K562 (cell line): ENCODE results near the gene PFN3. TPM values are rescaled to one million over a fixed set of nuclear protein-coding genes. Genes with fewer than 3 reads are reported as not detected.

Experiments used
- CHD1 ChIP-seq: fragments of 200-600 bp; sonication (generic); IDR thresholded peaks from one replicate; pipeline ENCODE4 v1.6.1; 2012; ENCODE audit warnings: mild to moderate bottlenecking, moderate library complexity, low read length, inconsistent platforms
- FOXA3 ChIP-seq, 2 experiments: fragments of 450-650 bp in 1 of 2; sonication (generic) in 1 of 2; formaldehyde crosslinking; IDR thresholded peaks in 1 of 2; conservative IDR thresholded peaks in 1 of 2; 2 replicates each; pipeline versions ENCODE4 v1.4.0 to v1.8.0; 2020 to 2022; ENCODE audit warnings: mild to moderate bottlenecking in 2 of 2, missing genetic modification reagents in 1 of 2
- MAX ChIP-seq: sonication (generic); formaldehyde crosslinking; IDR thresholded peaks from 2 replicates; pipeline ENCODE4 v1.9.0; 2022; ENCODE audit warnings: mild to moderate bottlenecking, missing genetic modification reagents
- NR0B1 ChIP-seq: fragments of 450-650 bp; IDR thresholded peaks from one replicate; pipeline ENCODE4 v1.6.1; 2018; ENCODE audit warnings: mild to moderate bottlenecking, moderate library complexity; ENCODE audit not compliant: partially characterized antibody
- RNF219 ChIP-seq: fragments of 250-450 bp; sonication (Bioruptor Pico); IDR thresholded peaks from 2 replicates; pipeline ENCODE4 v1.5.0; 2022; ENCODE audit warnings: mild to moderate bottlenecking
- ZNF655 ChIP-seq: fragments of 250-450 bp; sonication (Bioruptor Pico); IDR thresholded peaks from 2 replicates; pipeline ENCODE4 v1.5.0; 2021
- polyA plus RNA-seq, 8 experiments: library from polyadenylated mRNA; depleted of rRNA in 4 of 8; stranded (reverse) in 5 of 8; unstranded in 3 of 8; fragments of >200 nt; fragmentation: Nextera tagmentation in 2 of 8; fragmentation: Illumina TruSeq in 1 of 8; extraction: Ambion mirVana in 2 of 8; extraction: Trizol in 1 of 8; gene quantifications; 2 replicates each; pipeline versions ENCODE4 v1.2.1 to v1.2.3, GENCODE V29; 2011 to 2014; ENCODE audit warnings: inconsistent platforms in 1 of 8, missing spikeins in 1 of 8
- total RNA-seq, 7 experiments: library from RNA; depleted of rRNA in 6 of 7; stranded (reverse); fragments of >200 nt in 6 of 7; fragmentation: Illumina TruSeq in 2 of 7; extraction: Trizol in 2 of 7; gene quantifications; 2 replicates each; pipeline versions ENCODE4 v1.2.1 to v1.2.3, GENCODE V29; 2011 to 2021; ENCODE audit warnings: low replicate concordance in 1 of 7

PFN3 gene
- total and polyA plus RNA-seq, 9 of the 15 experiments (the other 6 are each of a cell fraction or from before 2014, with no cell fraction given) = not detected

GRCh38 chr5:177350776-177351391 is 49.6 kb downstream of the PFN3 start (continued):
- TF ChIP-seq MAX (CRISPR knock-in tag) (peak; percentile 46; the same call in 1 of the 2 replicates), FOXA3 (CRISPR knock-in tag; conservative IDR thresholded peaks at IDR 0.05 in 1 of 2, IDR thresholded peaks at IDR 0.05 in 1 of 2) (0 out of 4 replicates have a peak, but pooled peaks of 1 of the 2 experiments have one; percentile 35), CHD1 (peak; percentile 67), RNF219 (no peak), ZNF655 (CRISPR knock-in tag) (no peak), NR0B1 (no peak)

Other genes with a start within 250 kb of the PFN3 start
Only the 7 nearest of the 16 such genes appear.
- gene LMAN2, start 49.0 kb downstream of the PFN3 start, total RNA-seq (2014; rRNA removed) = 200 and 216 TPM in 2 replicates
- 69.3 and 110 TPM in 2 replicates for gene LMAN2, start 49.0 kb downstream of the PFN3 start, total RNA-seq (2014; rRNA removed; fragmentation: Illumina TruSeq; extraction: Trizol)
- 179 and 196 TPM in 2 replicates for gene LMAN2, start 49.0 kb downstream of the PFN3 start, total RNA-seq (2015; rRNA removed; fragmentation: Illumina TruSeq; extraction: Trizol)
- gene LMAN2, start 49.0 kb downstream of the PFN3 start, total RNA-seq (2021) = 130 and 136 TPM in 2 replicates
- gene LMAN2, start 49.0 kb downstream of the PFN3 start, polyA plus RNA-seq (2011; rRNA removed) = 119 and 150 TPM in 2 replicates
- 241 and 254 TPM in 2 replicates for gene LMAN2, start 49.0 kb downstream of the PFN3 start, polyA plus RNA-seq (2014; fragmentation: Illumina TruSeq; extraction: Trizol)
- gene LMAN2, start 49.0 kb downstream of the PFN3 start, polyA plus RNA-seq (2014; fragmentation: Nextera tagmentation; extraction: Ambion mirVana) = 1 to 10 TPM; 2.7 to 8.5 TPM
- 196 and 235 TPM in 2 replicates for gene LMAN2, start 49.0 kb downstream of the PFN3 start, polyA plus RNA-seq (2014; rRNA removed)
- 63.1 and 86.1 TPM in 2 replicates for gene RGS14, start 42.7 kb downstream of the PFN3 start, total RNA-seq (2014; rRNA removed)
- gene RGS14, start 42.7 kb downstream of the PFN3 start, total RNA-seq (2014; rRNA removed; fragmentation: Illumina TruSeq; extraction: Trizol) = 6.3 and 10.5 TPM in 2 replicates
- 34.5 and 38.8 TPM in 2 replicates for gene RGS14, start 42.7 kb downstream of the PFN3 start, total RNA-seq (2015; rRNA removed; fragmentation: Illumina TruSeq; extraction: Trizol)
- 50.3 and 55.4 TPM in 2 replicates for gene RGS14, start 42.7 kb downstream of the PFN3 start, total RNA-seq (2021)
- gene RGS14, start 42.7 kb downstream of the PFN3 start, polyA plus RNA-seq (2011; rRNA removed) = 21.2 and 40.8 TPM in 2 replicates
- 42.0 and 46.3 TPM in 2 replicates for gene RGS14, start 42.7 kb downstream of the PFN3 start, polyA plus RNA-seq (2014; fragmentation: Illumina TruSeq; extraction: Trizol)
- gene RGS14, start 42.7 kb downstream of the PFN3 start, polyA plus RNA-seq (2014; fragmentation: Nextera tagmentation; extraction: Ambion mirVana) = 1 to 10 TPM in 1 of 2 experiments, under 1 TPM in 1; 0.28 to 1.3 TPM
- gene RGS14, start 42.7 kb downstream of the PFN3 start, polyA plus RNA-seq (2014; rRNA removed) = 75.9 and 101 TPM in 2 replicates
- not detected in 2 replicates for gene SLC34A1, start 16.2 kb downstream of the PFN3 start, total RNA-seq (2014; rRNA removed)
- gene SLC34A1, start 16.2 kb downstream of the PFN3 start, total RNA-seq (2014; rRNA removed; fragmentation: Illumina TruSeq; extraction: Trizol) = not detected in 2 replicates
- gene SLC34A1, start 16.2 kb downstream of the PFN3 start, total RNA-seq (2015; rRNA removed; fragmentation: Illumina TruSeq; extraction: Trizol) = not detected in 2 replicates
- not detected in 2 replicates for gene SLC34A1, start 16.2 kb downstream of the PFN3 start, total RNA-seq (2021)
- not detected in 2 replicates for gene SLC34A1, start 16.2 kb downstream of the PFN3 start, polyA plus RNA-seq (2011; rRNA removed)
- gene SLC34A1, start 16.2 kb downstream of the PFN3 start, polyA plus RNA-seq (2014; fragmentation: Illumina TruSeq; extraction: Trizol) = not detected in 2 replicates
- gene SLC34A1, start 16.2 kb downstream of the PFN3 start, polyA plus RNA-seq (2014; fragmentation: Nextera tagmentation; extraction: Ambion mirVana) = not detected
- not detected in 2 replicates for gene SLC34A1, start 16.2 kb downstream of the PFN3 start, polyA plus RNA-seq (2014; rRNA removed)
- gene F12, start 8.9 kb upstream of the PFN3 start, total RNA-seq (2014; rRNA removed) = 13.8 and 23.9 TPM in 2 replicates
- 0.80 and 1.1 TPM in 2 replicates for gene F12, start 8.9 kb upstream of the PFN3 start, total RNA-seq (2014; rRNA removed; fragmentation: Illumina TruSeq; extraction: Trizol)
- 3.6 and 4.7 TPM in 2 replicates for gene F12, start 8.9 kb upstream of the PFN3 start, total RNA-seq (2015; rRNA removed; fragmentation: Illumina TruSeq; extraction: Trizol)
- 18.3 and 22.6 TPM in 2 replicates for gene F12, start 8.9 kb upstream of the PFN3 start, total RNA-seq (2021)
- 6.1 and 9.7 TPM in 2 replicates for gene F12, start 8.9 kb upstream of the PFN3 start, polyA plus RNA-seq (2011; rRNA removed)
- gene F12, start 8.9 kb upstream of the PFN3 start, polyA plus RNA-seq (2014; fragmentation: Illumina TruSeq; extraction: Trizol) = 0.59 and 2.7 TPM in 2 replicates
- gene F12, start 8.9 kb upstream of the PFN3 start, polyA plus RNA-seq (2014; fragmentation: Nextera tagmentation; extraction: Ambion mirVana) = 1 to 10 TPM in 1 of 2 experiments, under 1 TPM in 1; 0.91 to 1.3 TPM
- 14.3 and 14.9 TPM in 2 replicates for gene F12, start 8.9 kb upstream of the PFN3 start, polyA plus RNA-seq (2014; rRNA removed)
- gene GRK6, start 26.0 kb upstream of the PFN3 start, total RNA-seq (2014; rRNA removed) = 89.8 and 100 TPM in 2 replicates
- gene GRK6, start 26.0 kb upstream of the PFN3 start, total RNA-seq (2014; rRNA removed; fragmentation: Illumina TruSeq; extraction: Trizol) = 31.2 and 35.7 TPM in 2 replicates
- gene GRK6, start 26.0 kb upstream of the PFN3 start, total RNA-seq (2015; rRNA removed; fragmentation: Illumina TruSeq; extraction: Trizol) = 54.0 and 54.1 TPM in 2 replicates
- gene GRK6, start 26.0 kb upstream of the PFN3 start, total RNA-seq (2021) = 114 and 122 TPM in 2 replicates
- gene GRK6, start 26.0 kb upstream of the PFN3 start, polyA plus RNA-seq (2011; rRNA removed) = 44.1 and 44.5 TPM in 2 replicates
- gene GRK6, start 26.0 kb upstream of the PFN3 start, polyA plus RNA-seq (2014; fragmentation: Illumina TruSeq; extraction: Trizol) = 39.2 and 69.3 TPM in 2 replicates
- gene GRK6, start 26.0 kb upstream of the PFN3 start, polyA plus RNA-seq (2014; fragmentation: Nextera tagmentation; extraction: Ambion mirVana) = 1 to 10 TPM in 1 of 2 experiments, under 1 TPM in 1; 0.63 to 1.8 TPM
- gene GRK6, start 26.0 kb upstream of the PFN3 start, polyA plus RNA-seq (2014; rRNA removed) = 69.0 and 80.4 TPM in 2 replicates
- gene PRR7, start 46.2 kb upstream of the PFN3 start, total RNA-seq (2014; rRNA removed) = 11.3 and 14.9 TPM in 2 replicates
- gene PRR7, start 46.2 kb upstream of the PFN3 start, total RNA-seq (2014; rRNA removed; fragmentation: Illumina TruSeq; extraction: Trizol) = not detected in 2 replicates
- 0.80 and 1.2 TPM in 2 replicates for gene PRR7, start 46.2 kb upstream of the PFN3 start, total RNA-seq (2015; rRNA removed; fragmentation: Illumina TruSeq; extraction: Trizol)
- 9.7 and 10.4 TPM in 2 replicates for gene PRR7, start 46.2 kb upstream of the PFN3 start, total RNA-seq (2021)
- 0.92 and 1.0 TPM in 2 replicates for gene PRR7, start 46.2 kb upstream of the PFN3 start, polyA plus RNA-seq (2011; rRNA removed)
- 0.24 TPM in 1 of 2 replicates, not detected in the other for gene PRR7, start 46.2 kb upstream of the PFN3 start, polyA plus RNA-seq (2014; fragmentation: Illumina TruSeq; extraction: Trizol)
- gene PRR7, start 46.2 kb upstream of the PFN3 start, polyA plus RNA-seq (2014; fragmentation: Nextera tagmentation; extraction: Ambion mirVana) = not detected
- 10.9 and 11.2 TPM in 2 replicates for gene PRR7, start 46.2 kb upstream of the PFN3 start, polyA plus RNA-seq (2014; rRNA removed)
- 72.9 and 87.2 TPM in 2 replicates for gene DBN1, start 73.0 kb upstream of the PFN3 start, total RNA-seq (2014; rRNA removed)
- gene DBN1, start 73.0 kb upstream of the PFN3 start, total RNA-seq (2014; rRNA removed; fragmentation: Illumina TruSeq; extraction: Trizol) = 11.7 and 12.3 TPM in 2 replicates
- gene DBN1, start 73.0 kb upstream of the PFN3 start, total RNA-seq (2015; rRNA removed; fragmentation: Illumina TruSeq; extraction: Trizol) = 27.9 and 33.0 TPM in 2 replicates
- 78.9 and 84.3 TPM in 2 replicates for gene DBN1, start 73.0 kb upstream of the PFN3 start, total RNA-seq (2021)
- gene DBN1, start 73.0 kb upstream of the PFN3 start, polyA plus RNA-seq (2011; rRNA removed) = 34.3 and 44.2 TPM in 2 replicates
- 22.1 and 54.4 TPM in 2 replicates for gene DBN1, start 73.0 kb upstream of the PFN3 start, polyA plus RNA-seq (2014; fragmentation: Illumina TruSeq; extraction: Trizol)
- gene DBN1, start 73.0 kb upstream of the PFN3 start, polyA plus RNA-seq (2014; fragmentation: Nextera tagmentation; extraction: Ambion mirVana) = under 1 TPM; 0.25 to 0.34 TPM
- 53.2 and 81.8 TPM in 2 replicates for gene DBN1, start 73.0 kb upstream of the PFN3 start, polyA plus RNA-seq (2014; rRNA removed)